Glutamatergic neuron (in vitro differentiated cells): ENCODE results near the gene LAD1. TPM values are rescaled to one million over a fixed set of nuclear protein-coding genes. Genes with fewer than 3 reads are reported as not detected.

Experiments used
- DNase-seq: peaks from one replicate; pipeline ENCODE4 v3.0.0; 2022
- H3K27ac Mint-ChIP-seq: one replicate; pipeline ENCODE4 v1.8.0; 2020; ENCODE audit warnings: mild to moderate bottlenecking, mixed read lengths, inconsistent platforms; ENCODE audit not compliant: unreplicated experiment
- H3K27me3 Mint-ChIP-seq: one replicate; pipeline ENCODE4 v1.8.0; 2020; ENCODE audit warnings: mild to moderate bottlenecking, moderate library complexity, mixed read lengths, inconsistent platforms; ENCODE audit not compliant: unreplicated experiment
- H3K36me3 Mint-ChIP-seq: one replicate; pipeline ENCODE4 v1.8.0; 2020; ENCODE audit warnings: mild to moderate bottlenecking, mixed read lengths, inconsistent platforms; ENCODE audit not compliant: unreplicated experiment
- H3K4me1 Mint-ChIP-seq: one replicate; pipeline ENCODE4 v1.8.0; 2020; ENCODE audit warnings: mild to moderate bottlenecking, low read depth, mixed read lengths, inconsistent platforms; ENCODE audit not compliant: unreplicated experiment
- H3K4me3 Mint-ChIP-seq: one replicate; pipeline ENCODE4 v1.8.0; 2020; ENCODE audit warnings: mild to moderate bottlenecking, mixed read lengths, inconsistent platforms; ENCODE audit not compliant: unreplicated experiment
- H3K9me3 Mint-ChIP-seq: one replicate; pipeline ENCODE4 v1.8.0; 2020; ENCODE audit warnings: mild to moderate bottlenecking, moderate library complexity, mixed read lengths, inconsistent platforms; ENCODE audit not compliant: unreplicated experiment
- CTCF ChIP-seq: fragments of 200-600 bp; sonication (generic); IDR thresholded peaks from one replicate; pipeline ENCODE4 v1.5.0; 2021; ENCODE audit not compliant: partially characterized antibody, unreplicated experiment
- total RNA-seq: library from RNA; stranded (reverse); fragmentation: NEBNext Ultra II Directional; extraction: Animal tissue kit (Norgen Biotek cat#: 25700); gene quantifications from one replicate; pipeline ENCODE4 v1.2.1, GENCODE V29; 2021; ENCODE audit not compliant: unreplicated experiment

The LAD1 gene
- total RNA-seq, 1 donor from 2014 or later: 0.25 TPM

GRCh38 chr1:201436969-201437368 is 37.8 kb upstream of the LAD1 start:
- Mint-ChIP-seq H3K36me3 (peaks cover 8% of the 10 kb centered on the region), H3K4me3 (no peak overlapping the region), H3K27ac (no peak overlapping the region), H3K9me3 (peaks cover 4% of the 10 kb centered on the region), H3K27me3 (peaks cover 3% of the 10 kb centered on the region), H3K4me1 (peaks cover 5% of the 10 kb centered on the region)
- TF ChIP-seq CTCF: no peak
- no peak for DNase-seq

DNA sequence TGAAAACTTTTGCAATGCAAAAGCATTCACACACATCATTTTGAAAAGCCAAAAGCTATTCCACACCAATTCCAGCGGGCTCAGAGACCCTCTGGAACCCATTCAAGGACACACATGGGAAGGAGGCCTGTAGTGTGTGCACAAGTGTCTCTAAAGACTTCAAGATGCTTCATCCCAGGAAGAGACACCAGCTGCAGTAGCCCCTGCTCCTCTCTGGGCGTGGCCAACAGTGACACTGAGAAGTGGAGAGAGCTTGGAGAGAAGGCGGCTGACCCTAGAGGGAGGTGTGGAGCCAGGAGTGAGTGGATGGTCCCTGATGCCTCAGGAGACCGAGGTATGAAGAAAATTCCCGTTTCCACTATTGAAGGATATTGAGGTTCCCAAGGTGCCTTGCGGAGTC is 37.3 kb upstream of the LAD1 start:
- H3K4me3 Mint-ChIP-seq: no peak overlapping the region
- H3K36me3 Mint-ChIP-seq: peaks cover 8% of the 10 kb centered on the region
- H3K9me3 Mint-ChIP-seq: peaks cover 5% of the 10 kb centered on the region
- no peak for TF ChIP-seq CTCF
- peak; percentile 43 for DNase-seq
- H3K4me1 Mint-ChIP-seq: peaks cover 6% of the 10 kb centered on the region
- no peak overlapping the region for H3K27ac Mint-ChIP-seq
- H3K27me3 Mint-ChIP-seq: peaks cover 3% of the 10 kb centered on the region

- no peak for TF ChIP-seq CTCF
- no peak overlapping the region for H3K27ac Mint-ChIP-seq
- no peaks in the 10 kb centered on the region for H3K27me3 Mint-ChIP-seq
- H3K4me3 Mint-ChIP-seq: no peak overlapping the region
- no peak for DNase-seq
- H3K9me3 Mint-ChIP-seq: peaks cover 8% of the 10 kb centered on the region
- H3K36me3 Mint-ChIP-seq: no peaks in the 10 kb centered on the region
- H3K4me1 Mint-ChIP-seq: peaks cover 15% of the 10 kb centered on the region
Observed at GRCh38 chr1:201434266-201434665, 35.1 kb upstream of the LAD1 start.

DNA sequence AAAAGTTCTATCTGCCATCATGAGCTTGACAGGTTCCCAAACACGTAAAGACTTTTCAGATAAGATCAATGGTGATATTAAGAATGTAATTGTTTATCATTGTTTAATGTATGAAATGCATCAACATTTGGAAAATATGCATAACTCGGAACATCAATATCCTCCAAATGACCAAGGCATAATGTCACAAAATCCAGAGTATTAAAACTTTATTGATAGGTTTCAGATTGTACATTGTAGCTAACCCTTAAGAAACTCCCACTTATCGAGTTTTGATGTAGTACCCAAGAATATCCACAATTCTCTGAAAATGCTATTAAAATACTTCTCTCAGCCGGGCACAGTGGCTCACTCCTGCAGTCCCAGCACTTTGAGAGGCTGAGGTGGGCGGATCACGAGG is 34.5 kb upstream of the LAD1 start:
- no peak for DNase-seq
- peaks cover 19% of the 10 kb centered on the region for H3K4me1 Mint-ChIP-seq
- H3K4me3 Mint-ChIP-seq: no peak overlapping the region
- H3K27ac Mint-ChIP-seq: no peak overlapping the region
- TF ChIP-seq CTCF: no peak
- no peaks in the 10 kb centered on the region for H3K27me3 Mint-ChIP-seq
- H3K36me3 Mint-ChIP-seq: no peaks in the 10 kb centered on the region
- peaks cover 8% of the 10 kb centered on the region for H3K9me3 Mint-ChIP-seq

GRCh38 chr1:201430776-201431175 is 31.7 kb upstream of the LAD1 start:
- no peak for TF ChIP-seq CTCF
- Mint-ChIP-seq H3K27me3 (peaks cover 3% of the 10 kb centered on the region), H3K9me3 (peaks cover 10% of the 10 kb centered on the region), H3K4me3 (no peak overlapping the region), H3K4me1 (peaks cover 19% of the 10 kb centered on the region), H3K36me3 (no peaks in the 10 kb centered on the region), H3K27ac (peak overlapping the region; percentile 78)
- DNase-seq: peak; percentile 43
